ENCODE measurements around the gene PHF21B.

DNA sequence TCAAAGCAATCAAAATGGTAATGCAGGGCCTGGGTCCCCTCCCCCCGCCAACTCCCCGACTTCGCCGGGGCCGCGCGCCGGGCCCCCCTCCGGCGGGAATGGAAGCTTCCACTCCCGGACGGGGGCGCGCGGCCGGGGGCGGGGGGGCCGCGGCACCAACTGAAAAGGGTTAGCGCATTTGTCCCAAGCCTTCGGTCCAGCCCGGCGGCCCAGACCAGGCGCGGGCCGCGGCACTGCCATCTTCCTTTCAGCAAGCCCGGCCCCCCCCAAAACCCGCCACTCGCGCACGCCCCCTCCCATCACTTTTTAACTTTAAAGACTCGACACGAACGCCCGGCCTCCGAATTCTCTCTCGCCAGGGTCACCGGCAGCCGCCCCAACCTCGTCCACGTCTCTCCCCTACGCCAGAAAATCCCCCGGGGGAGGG lies 2.8 kb downstream of the PHF21B start:
- TF ChIP-seq CTCF (IDR thresholded peaks at IDR 0.05), result no peak
- no peak for TF ChIP-seq POLR2A (IDR thresholded peaks at IDR 0.05)
